A549 (cell line): ENCODE measurements around the gene OSBPL2. TPM values are rescaled to one million over a fixed set of nuclear protein-coding genes. Genes with fewer than 3 reads are reported as not detected.

ENCODE experiments used
- ATAC-seq, 2 experiments: fragments of 200-7000 bp in 1 of 2; fragments of >200 bp in 1 of 2; cut with Nextera tagmentation in 1 of 2; cut with Tn5 transposase in 1 of 2; 3 replicates each; pipeline versions ENCODE4 v1.8.0 to v1.9.1; 2018 to 2020; ENCODE audit warnings: mild to moderate bottlenecking in 1 of 2, moderate library complexity in 1 of 2
- CTCF ChIA-PET: fragments of 300-600 bp; sonication (Branson Sonifier 250); formaldehyde crosslinking; extraction: SDS; loops from one replicate; lab custom pipeline; 2021; ENCODE audit warnings: antibody characterized with exemption, inconsistent platforms; lab: Yijun Ruan, JAX
- POLR2A ChIA-PET: fragments of 350-600 bp; formaldehyde crosslinking; extraction: SDS; loops from one replicate; lab custom pipeline; 2021; ENCODE audit warnings: antibody characterized with exemption, inconsistent platforms; lab: Yijun Ruan, JAX
- DNase-seq, 2 experiments: peaks; one replicate each; pipeline versions ENCODE4 v3.0.0 to v3.0.0-alpha.2; 2011 to 2016; ENCODE audit warnings: low read depth in 1 of 2, low spot score in 1 of 2
- FAIRE-seq: peaks from 2 replicates; lab custom pipeline; 2011; peaks lifted over from hg19 to GRCh38; lab: Jason Lieb, UNC
- H3K27ac ChIP-seq, 2 experiments: fragments of >200 bp; sonication (Bioruptor Twin); formaldehyde crosslinking; 3 replicates each; pipeline ENCODE4 v1.5.1; 2016 to 2017
- H3K4me1 ChIP-seq: fragments of >200 bp; sonication (Bioruptor Twin); formaldehyde crosslinking; 3 replicates; pipeline ENCODE4 v1.6.1; 2016
- H3K4me2 ChIP-seq: fragments of >200 bp; sonication (Bioruptor Twin); formaldehyde crosslinking; 3 replicates; pipeline ENCODE4 v1.6.1; 2016
- H3K4me3 ChIP-seq: fragments of >200 bp; sonication (Bioruptor Twin); formaldehyde crosslinking; 3 replicates; pipeline ENCODE4 v1.5.1; 2016
- H3K9me3 ChIP-seq: fragments of >200 bp; sonication (Bioruptor Twin); formaldehyde crosslinking; 3 replicates; pipeline ENCODE4 v1.6.1; 2016
- ATOH8 ChIP-seq: fragments of 250-450 bp; sonication (Bioruptor Pico); IDR thresholded peaks from 2 replicates; pipeline ENCODE4 v1.5.0; 2020; ENCODE audit warnings: low read depth, mild to moderate bottlenecking, moderate library complexity
- CHD4 ChIP-seq: fragments of 200-600 bp; sonication (generic); IDR thresholded peaks from 2 replicates; pipeline ENCODE4 v1.6.1; 2016; ENCODE audit warnings: antibody characterized with exemption, mild to moderate bottlenecking, borderline replicate concordance
- E2F6 ChIP-seq: IDR thresholded peaks from 2 replicates; pipeline ENCODE4 v1.6.1; 2012; ENCODE audit warnings: low read depth, borderline replicate concordance
- EHF ChIP-seq: fragments of 250-450 bp; sonication (Bioruptor Pico); IDR thresholded peaks from 2 replicates; pipeline ENCODE4 v1.5.0; 2020; ENCODE audit warnings: mild to moderate bottlenecking
- ELK1 ChIP-seq: fragments of 150-350 bp; IDR thresholded peaks from 2 replicates; pipeline ENCODE4 v1.6.1; 2014; ENCODE audit warnings: low read depth, mild to moderate bottlenecking, low read length
- HMGXB4 ChIP-seq: fragments of 250-450 bp; sonication (Bioruptor Pico); IDR thresholded peaks from 2 replicates; pipeline ENCODE4 v1.5.0; 2021; ENCODE audit warnings: mild to moderate bottlenecking, moderate library complexity, borderline replicate concordance
- HOXA7 ChIP-seq: fragments of 250-450 bp; sonication (Bioruptor Pico); IDR thresholded peaks from 2 replicates; pipeline ENCODE4 v1.5.0; 2020; ENCODE audit warnings: mild to moderate bottlenecking, moderate library complexity
- JUN ChIP-seq, 2 experiments: fragments of >200 bp; sonication (Bioruptor Twin); formaldehyde crosslinking; IDR thresholded peaks; 2 replicates in 1 of 2; 3 replicates in 1 of 2; pipeline ENCODE4 v1.6.1; 2016 to 2017
- KDM1A ChIP-seq: fragments of 200-600 bp; sonication (generic); IDR thresholded peaks from 2 replicates; pipeline ENCODE4 v1.6.1; 2016; ENCODE audit warnings: low read depth, mild to moderate bottlenecking
- MAX ChIP-seq: IDR thresholded peaks from 2 replicates; pipeline ENCODE4 v1.6.1; 2012
- NPAS2 ChIP-seq: fragments of 250-450 bp; sonication (Bioruptor Pico); IDR thresholded peaks from 2 replicates; pipeline ENCODE4 v1.8.0; 2022; ENCODE audit warnings: mild to moderate bottlenecking, moderate library complexity, borderline replicate concordance
- PHF8 ChIP-seq: fragments of 200-600 bp; sonication (generic); IDR thresholded peaks from 2 replicates; pipeline ENCODE4 v1.6.1; 2016; ENCODE audit warnings: low read depth, mild to moderate bottlenecking, antibody characterized with exemption, moderate library complexity, borderline replicate concordance
- POLR2AphosphoS2 ChIP-seq: conservative IDR thresholded peaks from 2 replicates; pipeline ENCODE4 v1.6.1; 2012; ENCODE audit warnings: low read length, improper control_type of control experiment, inconsistent platforms
- RNF2 ChIP-seq: fragments of 200-600 bp; sonication (generic); IDR thresholded peaks from 2 replicates; pipeline ENCODE4 v1.6.1; 2016; ENCODE audit warnings: low read depth, mild to moderate bottlenecking, antibody characterized with exemption, moderate library complexity, borderline replicate concordance
- USF2 ChIP-seq: fragments of 450-650 bp; IDR thresholded peaks from 2 replicates; pipeline ENCODE4 v1.6.1; 2014; ENCODE audit warnings: antibody characterized with exemption
- ZFP36 ChIP-seq: fragments of 450-650 bp; IDR thresholded peaks from 2 replicates; pipeline ENCODE4 v1.6.1; 2014; ENCODE audit warnings: borderline replicate concordance; ENCODE audit not compliant: partially characterized antibody
- ZNF302 ChIP-seq: fragments of 250-450 bp; sonication (Bioruptor Pico); IDR thresholded peaks from 2 replicates; pipeline ENCODE4 v1.9.0; 2021; ENCODE audit warnings: inconsistent platforms, mild to moderate bottlenecking, moderate library complexity
- WGBS: methylation state at CpG from one replicate; pipeline ENCODE4 v1.1.6; 2017; ENCODE audit errors: missing lambda C conversion rate; 5-methylcytosine and 5-hydroxymethylcytosine counted together
- polyA plus RNA-seq, 4 experiments: library from polyadenylated mRNA; depleted of rRNA in 3 of 4; stranded (reverse); fragments of >200 nt; fragmentation: RNase III in 1 of 4; extraction: RNeasy Plus Mini Kit Qiagen cat#74134 plus additional on column Dnase treatment in 1 of 4; gene quantifications; 2 replicates in 3 of 4; 3 replicates in 1 of 4; pipeline ENCODE4 v1.2.3, GENCODE V29; 2011 to 2017
- TF ChIP-seq, protein P1 (sequence below): fragments of >200 bp; sonication (Bioruptor Twin); formaldehyde crosslinking; IDR thresholded peaks from 3 replicates; pipeline ENCODE4 v1.6.1; 2016

The OSBPL2 gene
- polyA plus RNA-seq, 2 of the 4 experiments (the other 2 are of a cell fraction), result 14.6 to 14.8 TPM

GRCh38 chr20:62238569-62239277 is 402 bp downstream of the OSBPL2 start:
- DNase-seq, result no peak
- Histone ChIP-seq H3K27ac (peak overlapping the region; percentile 81 to 93), H3K4me1 (peaks cover 8% of the 10 kb centered on the region; the same call in 1 of the 3 replicates), H3K4me3 (peak overlapping the region; percentile 98), H3K4me2 (peak overlapping the region; percentile 99), H3K9me3 (no peaks in the 10 kb centered on the region)
- peak in 1 of 2 experiments; percentile 48; a peak in 3 of 6 replicates for ATAC-seq
- no peak for FAIRE-seq
- ChIA-PET CTCF (interaction anchor here (1.2 kb wide), 1 partner anchor 130 kb away, joined by 3 read pairs; no protein-coding TSS in a partner anchor), POLR2A (interaction anchor here (1.1 kb wide), 1 partner anchor 62 kb away, joined by 3 read pairs; no protein-coding TSS in a partner anchor)
- TF ChIP-seq JUN (IDR thresholded peaks at IDR 0.05) (peak in 1 of 2 experiments; percentile 48; a peak in 1 of 5 replicates), RNF2 (no peak), PHF8 (0 out of 2 replicates have a peak, but pooled peaks have one; percentile 28)
- 3% methylated on average over 16 of the region's 70 CpGs for WGBS

- FAIRE-seq, result no peak
- POLR2A ChIA-PET, result no interaction called here
- peak overlapping the region; percentile 81 to 93; a peak in 5 of 6 replicates for H3K27ac ChIP-seq
- no peak for DNase-seq
- H3K4me2 ChIP-seq, result peak overlapping the region; percentile 99
- peak overlapping the region; percentile 98 for H3K4me3 ChIP-seq
- WGBS, result 82% methylated on average over 19 of the region's 23 CpGs
- H3K9me3 ChIP-seq, result no peaks in the 10 kb centered on the region
- TF ChIP-seq CHD4 (no peak), ZNF302 (CRISPR knock-in tag) (no peak), KDM1A (no peak), MAX (no peak), NPAS2 (CRISPR knock-in tag) (no peak), ELK1 (no peak), EHF (CRISPR knock-in tag) (no peak)
- TF ChIP-seq, protein P1, sequence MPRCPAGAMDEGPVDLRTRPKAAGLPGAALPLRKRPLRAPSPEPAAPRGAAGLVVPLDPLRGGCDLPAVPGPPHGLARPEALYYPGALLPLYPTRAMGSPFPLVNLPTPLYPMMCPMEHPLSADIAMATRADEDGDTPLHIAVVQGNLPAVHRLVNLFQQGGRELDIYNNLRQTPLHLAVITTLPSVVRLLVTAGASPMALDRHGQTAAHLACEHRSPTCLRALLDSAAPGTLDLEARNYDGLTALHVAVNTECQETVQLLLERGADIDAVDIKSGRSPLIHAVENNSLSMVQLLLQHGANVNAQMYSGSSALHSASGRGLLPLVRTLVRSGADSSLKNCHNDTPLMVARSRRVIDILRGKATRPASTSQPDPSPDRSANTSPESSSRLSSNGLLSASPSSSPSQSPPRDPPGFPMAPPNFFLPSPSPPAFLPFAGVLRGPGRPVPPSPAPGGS, result no peak
- CTCF ChIA-PET, result interaction anchor here (1.6 kb wide), 1 partner anchor 21 kb away, joined by 4 read pairs; no protein-coding TSS in a partner anchor
- no peak for ATAC-seq
- peaks cover 8% of the 10 kb centered on the region; the same call in 1 of the 3 replicates for H3K4me1 ChIP-seq
These were observed 1.1 kb downstream of the OSBPL2 start for GRCh38 chr20:62239278-62239879.

- no peak for ATAC-seq
- peak; percentile 58 for TF ChIP-seq ZFP36
- no peak for TF ChIP-seq USF2
- TF ChIP-seq KDM1A, result peak; percentile 47; the same call in 1 of the 2 replicates
- TF ChIP-seq POLR2AphosphoS2, result no peak
- TF ChIP-seq HOXA7 (CRISPR knock-in tag), result no peak
- no peak for TF ChIP-seq E2F6
- TF ChIP-seq ATOH8 (CRISPR knock-in tag), result no peak
- TF ChIP-seq HMGXB4, result no peak
- ChIA-PET POLR2A (no interaction called here), CTCF (interaction anchor here (1.0 to 1.6 kb wide), 2 partner anchors 20 to 170 kb away, joined by 3 to 4 read pairs; no protein-coding TSS in a partner anchor)
- no peak for DNase-seq
- no peak for FAIRE-seq
- Histone ChIP-seq H3K27ac (no peak overlapping the region), H3K4me3 (no peak overlapping the region), H3K9me3 (no peaks in the 10 kb centered on the region), H3K4me2 (no peak overlapping the region), H3K4me1 (peaks cover 8% of the 10 kb centered on the region; the same call in 1 of the 3 replicates)
- WGBS, result 87% methylated on average over 13 of the region's 13 CpGs
These were observed 1.8 kb downstream of the OSBPL2 start for GRCh38 chr20:62240020-62240685.
